IMR-90 (cell line): ENCODE measurements around the gene C11orf21. TPM values are rescaled to one million over a fixed set of nuclear protein-coding genes. Genes with fewer than 3 reads are reported as not detected.

ENCODE experiments used
- ATAC-seq: fragments of 200-7000 bp; cut with Tn5 transposase; 2 replicates; pipeline ENCODE4 v1.9.1; 2020; ENCODE audit warnings: low read depth, mild to moderate bottlenecking, moderate library complexity
- BruUV-seq: library from RNA; stranded (reverse); fragments of 400-500 nt; replicated peaks from 2 replicates; lab custom pipeline; 2021; lab: Mats Ljungman, UMichigan
- CTCF ChIA-PET: fragments of 300-600 bp; formaldehyde crosslinking; extraction: SDS; loops from one replicate; lab custom pipeline; 2021; ENCODE audit warnings: antibody characterized with exemption; lab: Yijun Ruan, JAX
- POLR2A ChIA-PET: fragments of 300-600 bp; sonication (Branson Sonifier 250); formaldehyde crosslinking; loops from one replicate; lab custom pipeline; 2022; ENCODE audit warnings: antibody characterized with exemption; ENCODE audit not compliant: unreplicated experiment; lab: Charles Lee
- DNase-seq: peaks from one replicate; pipeline ENCODE4 v3.0.0; 2013
- H2AFZ ChIP-seq: replicated peaks from 2 replicates; pipeline ENCODE3; 2013; ENCODE audit warnings: low read length, mild to moderate bottlenecking; ENCODE audit not compliant: poor library complexity
- H2AK5ac ChIP-seq: 2 replicates; pipeline ENCODE4 v1.6.1; 2013; ENCODE audit warnings: low read depth, low read length, inconsistent platforms
- H2AK9ac ChIP-seq: replicated peaks from 2 replicates; pipeline ENCODE3; 2013; ENCODE audit warnings: mild to moderate bottlenecking, low read depth, low read length, moderate library complexity; ENCODE audit not compliant: poor library complexity
- H2BK120ac ChIP-seq: 2 replicates; pipeline ENCODE4 v1.6.1; 2013; ENCODE audit warnings: low read depth, low read length, inconsistent platforms
- H2BK15ac ChIP-seq: 3 replicates; pipeline ENCODE4 v1.6.1; 2013; ENCODE audit warnings: low read depth, low read length, inconsistent platforms
- H2BK20ac ChIP-seq: 2 replicates; pipeline ENCODE4 v1.6.1; 2013; ENCODE audit warnings: low read depth, mild to moderate bottlenecking, inconsistent platforms, low read length, moderate library complexity
- H2BK5ac ChIP-seq: 2 replicates; pipeline ENCODE4 v1.6.1; 2013; ENCODE audit warnings: mild to moderate bottlenecking, low read depth, low read length, inconsistent platforms; ENCODE audit not compliant: poor library complexity, severe bottlenecking
- H3K14ac ChIP-seq: replicated peaks from 2 replicates; pipeline ENCODE4 v1.6.1; 2013; ENCODE audit warnings: low read depth, low read length, inconsistent platforms
- H3K18ac ChIP-seq: 2 replicates; pipeline ENCODE4 v1.6.1; 2013; ENCODE audit warnings: low read depth, low read length, control low read depth
- H3K23ac ChIP-seq: 2 replicates; pipeline ENCODE4 v1.6.1; 2013; ENCODE audit warnings: low read depth, low read length, inconsistent platforms
- H3K27ac ChIP-seq: 2 replicates; pipeline ENCODE4 v1.5.1; 2013; ENCODE audit warnings: mild to moderate bottlenecking, control low read depth, low read length; ENCODE audit not compliant: insufficient read depth
- H3K27me3 ChIP-seq: 2 replicates; pipeline ENCODE4 v1.6.1; 2013; ENCODE audit warnings: low read length; ENCODE audit not compliant: control insufficient read depth, insufficient read depth
- H3K36me3 ChIP-seq: 2 replicates; pipeline ENCODE4 v1.6.1; 2013; ENCODE audit warnings: low read length, mixed read lengths; ENCODE audit not compliant: control insufficient read depth, insufficient read depth
- H3K4ac ChIP-seq: 2 replicates; pipeline ENCODE4 v1.6.1; 2013; ENCODE audit warnings: low read depth, low read length, inconsistent platforms
- H3K4me1 ChIP-seq: 2 replicates; pipeline ENCODE4 v1.6.1; 2013; ENCODE audit warnings: low read length, mixed read lengths; ENCODE audit not compliant: control insufficient read depth, insufficient read depth
- H3K4me2 ChIP-seq: 2 replicates; pipeline ENCODE4 v1.6.1; 2013; ENCODE audit warnings: low read depth, mild to moderate bottlenecking, control low read depth, low read length, moderate library complexity
- H3K4me3 ChIP-seq: 2 replicates; pipeline ENCODE4 v1.5.1; 2013; ENCODE audit warnings: low read depth, mild to moderate bottlenecking, control low read depth, low read length, moderate library complexity; ENCODE audit not compliant: insufficient read depth
- H3K56ac ChIP-seq: 2 replicates; pipeline ENCODE4 v1.6.1; 2013; ENCODE audit warnings: low read length, inconsistent platforms; ENCODE audit not compliant: insufficient read depth; ENCODE audit errors: extremely low read depth
- H3K79me1 ChIP-seq, 2 experiments: 2 replicates each; pipeline ENCODE4 v1.6.1; 2013; ENCODE audit warnings: low read length in 2 of 2, inconsistent platforms in 1 of 2, low read depth in 1 of 2
- H3K9ac ChIP-seq: 2 replicates; pipeline ENCODE4 v1.6.1; 2013; ENCODE audit warnings: low read depth, low read length, control low read depth
- H3K9me1 ChIP-seq: 2 replicates; pipeline ENCODE4 v1.6.1; 2013; ENCODE audit warnings: low read length, inconsistent platforms; ENCODE audit not compliant: insufficient read depth
- H3K9me3 ChIP-seq: 2 replicates; pipeline ENCODE4 v1.6.1; 2013; ENCODE audit warnings: low read length; ENCODE audit not compliant: control insufficient read depth, insufficient read depth
- H4K20me1 ChIP-seq: 2 replicates; pipeline ENCODE4 v1.6.1; 2013; ENCODE audit warnings: low read length, inconsistent platforms; ENCODE audit not compliant: insufficient read depth
- H4K5ac ChIP-seq: 2 replicates; pipeline ENCODE4 v1.6.1; 2013; ENCODE audit warnings: mild to moderate bottlenecking, low read depth, low read length, control low read depth
- H4K8ac ChIP-seq, 2 experiments: 2 replicates each; pipeline ENCODE4 v1.6.1; 2013; ENCODE audit warnings: low read depth in 2 of 2, low read length in 2 of 2, control low read depth in 1 of 2, inconsistent platforms in 1 of 2
- H4K91ac ChIP-seq: 2 replicates; pipeline ENCODE4 v1.6.1; 2013; ENCODE audit warnings: low read depth, low read length, inconsistent platforms; ENCODE audit not compliant: insufficient read depth
- BHLHE40 ChIP-seq: fragments of 150-350 bp; IDR thresholded peaks from 2 replicates; pipeline ENCODE4 v1.6.1; 2016; ENCODE audit warnings: mild to moderate bottlenecking, low read depth, low read length
- CEBPB ChIP-seq: IDR thresholded peaks from 2 replicates; pipeline ENCODE4 v1.6.1; 2012; ENCODE audit warnings: low read depth, low read length, improper control_type of control experiment
- CHD1 ChIP-seq: IDR thresholded peaks from 2 replicates; pipeline ENCODE4 v1.6.1; 2012; ENCODE audit warnings: low read depth, low read length, improper control_type of control experiment
- CTCF ChIP-seq: conservative IDR thresholded peaks from 2 replicates; pipeline ENCODE4 v1.5.1; 2012; ENCODE audit warnings: mild to moderate bottlenecking, low read depth, low read length, improper control_type of control experiment
- ELK1 ChIP-seq: fragments of 150-350 bp; IDR thresholded peaks from 2 replicates; pipeline ENCODE4 v1.6.1; 2016; ENCODE audit warnings: low read depth, mild to moderate bottlenecking, low read length, moderate library complexity, borderline replicate concordance
- FOS ChIP-seq: fragments of 150-350 bp; IDR thresholded peaks from 2 replicates; pipeline ENCODE4 v1.6.1; 2016; ENCODE audit warnings: low read depth, low read length
- MAFK ChIP-seq: IDR thresholded peaks from 2 replicates; pipeline ENCODE4 v1.6.1; 2012; ENCODE audit warnings: low read depth, low read length, improper control_type of control experiment
- MAZ ChIP-seq: IDR thresholded peaks from 2 replicates; pipeline ENCODE4 v1.6.1; 2012; ENCODE audit warnings: low read depth, mild to moderate bottlenecking, low read length, improper control_type of control experiment, moderate library complexity, borderline replicate concordance
- MXI1 ChIP-seq: IDR thresholded peaks from 2 replicates; pipeline ENCODE4 v1.6.1; 2012; ENCODE audit warnings: low read depth, mild to moderate bottlenecking, low read length, moderate library complexity, borderline replicate concordance
- NFE2L2 ChIP-seq: fragments of 150-350 bp; IDR thresholded peaks from 2 replicates; pipeline ENCODE4 v1.6.1; 2016; ENCODE audit warnings: low read depth, mild to moderate bottlenecking, low read length
- POLR2A ChIP-seq: IDR thresholded peaks from 2 replicates; pipeline ENCODE4 v1.6.1; 2012; ENCODE audit warnings: mild to moderate bottlenecking, low read depth, low read length
- RAD21 ChIP-seq: IDR thresholded peaks from 2 replicates; pipeline ENCODE4 v1.6.1; 2012; ENCODE audit warnings: low read length, improper control_type of control experiment
- RCOR1 ChIP-seq: IDR thresholded peaks from 2 replicates; pipeline ENCODE4 v1.6.1; 2012; ENCODE audit warnings: mild to moderate bottlenecking, low read length, improper control_type of control experiment; ENCODE audit not compliant: insufficient replicate concordance
- RFX5 ChIP-seq: IDR thresholded peaks from 2 replicates; pipeline ENCODE4 v1.8.0; 2012; ENCODE audit warnings: low read depth, mild to moderate bottlenecking, low read length, moderate library complexity
- SMC3 ChIP-seq: fragments of 150-350 bp; IDR thresholded peaks from 2 replicates; pipeline ENCODE4 v1.6.1; 2016; ENCODE audit warnings: low read depth, mild to moderate bottlenecking, antibody characterized with exemption, low read length, moderate library complexity
- USF2 ChIP-seq: fragments of 150-350 bp; IDR thresholded peaks from 2 replicates; pipeline ENCODE4 v1.6.1; 2017; ENCODE audit warnings: mild to moderate bottlenecking, antibody characterized with exemption, low read length, low read depth
- WGBS, 2 experiments: methylation state at CpG; one replicate each; pipeline versions ENCODE4 v1.1.5 to v1.1.7; 2013; ENCODE audit warnings: missing lambda C conversion rate in 2 of 2; ENCODE audit not compliant: insufficient read length in 1 of 2; ENCODE audit errors: extremely low coverage in 2 of 2; 5-methylcytosine and 5-hydroxymethylcytosine counted together
- dilution Hi-C: fragments of 300-500 bp; cut with HindIII; formaldehyde crosslinking; loops from one replicate; pipeline ENCODE4 v1.14.3; 2018; ENCODE audit warnings: low sequenced_read_pairs; ENCODE audit not compliant: unreplicated experiment
- in situ Hi-C: fragments of 300-500 bp; cut with MboI; formaldehyde crosslinking; loops from 3 replicates; pipeline ENCODE4 v1.14.3; 2019; ENCODE audit warnings: low sequenced_read_pairs, inconsistent platforms, mixed read lengths
- intact Hi-C: fragments of 100-400 bp; cut with micrococcal nuclease; formaldehyde crosslinking; loops from 2 replicates; pipeline ENCODE4 v1.10.0; 2022
- polyA plus RNA-seq, 3 experiments: library from polyadenylated mRNA; depleted of rRNA; stranded (reverse); fragments of >200 nt; gene quantifications; 2 replicates each; pipeline ENCODE4 v1.2.3, GENCODE V29; 2012; ENCODE audit warnings: low replicate concordance in 1 of 3
- total RNA-seq: library from RNA; depleted of rRNA; stranded (reverse); fragments of >200 nt; gene quantifications from 2 replicates; pipeline ENCODE4 v1.2.3, GENCODE V29; 2012

Gene C11orf21
- total and polyA plus RNA-seq, 2 of the 4 experiments (the other 2 are of a cell fraction): not detected

GRCh38 chr11:2330696-2331095 lies 29.0 kb upstream of the C11orf21 start:
- H3K4me2 ChIP-seq: no peak overlapping the region
- no peak overlapping the region for H2BK5ac ChIP-seq
- H2BK120ac ChIP-seq: no peak overlapping the region
- no CpG with 5 or more reads among the region's 6 CpGs for WGBS, 2 experiments
- no peak overlapping the region for H3K56ac ChIP-seq
- H3K14ac ChIP-seq: no peak overlapping the region
- BruUV-seq: no TSS peak
- no peaks in the 10 kb centered on the region for H3K4me1 ChIP-seq
- H3K4ac ChIP-seq: no peak overlapping the region
- peaks cover 2% of the 10 kb centered on the region; the same call in 1 of the 2 replicates for H3K27me3 ChIP-seq
- H3K9ac ChIP-seq: no peak overlapping the region
- ATAC-seq (no peak), DNase-seq (no peak)
- no peak overlapping the region for H2AK5ac ChIP-seq
- in situ Hi-C loops (no loop called here), intact Hi-C loops (no loop called here), dilution Hi-C loops (no loop called here)
- H4K5ac ChIP-seq: no peak overlapping the region
- H2BK15ac ChIP-seq: no peak overlapping the region
- H4K8ac ChIP-seq: no peak overlapping the region
- no peak overlapping the region for H3K23ac ChIP-seq
- TF ChIP-seq BHLHE40: no peak
- no peak for TF ChIP-seq ELK1
- TF ChIP-seq RCOR1: no peak
- no peak for TF ChIP-seq CEBPB
- TF ChIP-seq MAFK: no peak
- TF ChIP-seq CHD1: no peak
- TF ChIP-seq POLR2A: no peak
- no peak for TF ChIP-seq MAZ
- TF ChIP-seq RAD21: no peak
- no peak for TF ChIP-seq SMC3
- TF ChIP-seq MXI1: no peak
- no peak for TF ChIP-seq RFX5
- TF ChIP-seq USF2: no peak
- TF ChIP-seq NFE2L2: no peak
- TF ChIP-seq CTCF: no peak
- no peak for TF ChIP-seq FOS
- CTCF ChIA-PET: no interaction called here
- peaks cover 5% of the 10 kb centered on the region for H3K9me3 ChIP-seq
- no peak overlapping the region for H2AFZ ChIP-seq
- no peak overlapping the region for H2BK20ac ChIP-seq
- no peaks in the 10 kb centered on the region for H3K36me3 ChIP-seq
- no peaks in the 10 kb centered on the region for H4K20me1 ChIP-seq
- no peak overlapping the region for H3K27ac ChIP-seq
- no peaks in the 10 kb centered on the region for H3K79me1 ChIP-seq
- H2AK9ac ChIP-seq: no peak overlapping the region
- H3K9me1 ChIP-seq: no peaks in the 10 kb centered on the region
- no peak overlapping the region for H3K18ac ChIP-seq
- POLR2A ChIA-PET: no interaction called here
- H3K4me3 ChIP-seq: no peak overlapping the region
- H4K91ac ChIP-seq: no peak overlapping the region
